Pons (tissue), 1 donor: Measurements from ENCODE around the gene TMEM63C.

Experiments
- DNase-seq: peaks from one replicate; pipeline ENCODE4 v3.0.0-alpha.2; 2016; ENCODE audit warnings: low spot score

Gene TMEM63C

DNA sequence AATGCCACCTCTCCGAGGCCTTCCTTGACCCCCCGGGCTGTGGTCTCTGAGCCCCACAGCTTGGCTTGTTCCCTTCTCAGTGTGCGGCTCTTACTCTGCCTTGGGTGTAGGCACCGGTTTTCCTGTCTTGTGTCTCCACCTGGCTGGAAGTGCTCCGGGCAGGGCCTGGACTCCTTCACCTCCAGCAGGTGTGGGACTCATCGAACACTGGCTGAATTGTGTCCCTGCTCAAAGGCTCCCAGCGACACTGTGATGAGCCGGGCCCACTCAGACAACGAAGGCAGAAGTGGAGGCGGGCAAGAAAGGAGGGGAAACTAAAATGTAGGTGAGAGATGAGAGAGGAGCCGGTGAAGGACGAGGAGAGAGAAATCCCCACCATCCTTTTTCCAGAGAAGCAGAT lies 18.0 kb downstream of the TMEM63C start:
- DNase-seq, result no peak

DNA sequence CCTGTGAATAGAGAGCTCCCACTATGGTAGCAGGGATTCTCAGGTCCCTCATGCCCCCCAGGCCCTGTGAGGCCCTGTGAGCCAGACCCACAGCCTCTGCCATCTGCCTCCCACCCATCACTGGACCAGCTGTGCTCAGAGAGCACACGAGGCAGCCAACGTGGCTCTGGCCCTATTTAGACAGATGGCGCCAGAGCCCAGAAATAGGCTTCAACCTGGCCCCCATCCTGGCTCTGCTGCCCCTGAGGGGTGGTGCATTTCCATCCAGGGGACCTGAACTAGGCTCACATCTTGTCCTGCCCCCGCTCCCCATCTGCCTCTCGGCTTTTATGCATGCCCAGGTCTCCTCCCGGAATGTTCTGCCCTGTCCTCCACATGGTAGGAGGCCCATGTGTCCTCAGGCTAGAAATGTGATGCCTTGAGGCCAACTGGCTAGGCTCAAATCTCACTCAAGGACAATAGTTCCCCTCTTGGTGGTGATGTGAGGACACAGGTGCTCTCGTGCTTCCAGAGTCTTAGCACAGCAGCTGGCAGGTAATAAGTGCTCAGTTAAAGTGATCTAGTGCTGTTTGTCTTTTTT lies 18.9 kb downstream of the TMEM63C start:
- DNase-seq, result no peak

- DNase-seq, result no peak
Observed at GRCh38 chr14:77201696-77202095, 20.1 kb downstream of the TMEM63C start.

DNA sequence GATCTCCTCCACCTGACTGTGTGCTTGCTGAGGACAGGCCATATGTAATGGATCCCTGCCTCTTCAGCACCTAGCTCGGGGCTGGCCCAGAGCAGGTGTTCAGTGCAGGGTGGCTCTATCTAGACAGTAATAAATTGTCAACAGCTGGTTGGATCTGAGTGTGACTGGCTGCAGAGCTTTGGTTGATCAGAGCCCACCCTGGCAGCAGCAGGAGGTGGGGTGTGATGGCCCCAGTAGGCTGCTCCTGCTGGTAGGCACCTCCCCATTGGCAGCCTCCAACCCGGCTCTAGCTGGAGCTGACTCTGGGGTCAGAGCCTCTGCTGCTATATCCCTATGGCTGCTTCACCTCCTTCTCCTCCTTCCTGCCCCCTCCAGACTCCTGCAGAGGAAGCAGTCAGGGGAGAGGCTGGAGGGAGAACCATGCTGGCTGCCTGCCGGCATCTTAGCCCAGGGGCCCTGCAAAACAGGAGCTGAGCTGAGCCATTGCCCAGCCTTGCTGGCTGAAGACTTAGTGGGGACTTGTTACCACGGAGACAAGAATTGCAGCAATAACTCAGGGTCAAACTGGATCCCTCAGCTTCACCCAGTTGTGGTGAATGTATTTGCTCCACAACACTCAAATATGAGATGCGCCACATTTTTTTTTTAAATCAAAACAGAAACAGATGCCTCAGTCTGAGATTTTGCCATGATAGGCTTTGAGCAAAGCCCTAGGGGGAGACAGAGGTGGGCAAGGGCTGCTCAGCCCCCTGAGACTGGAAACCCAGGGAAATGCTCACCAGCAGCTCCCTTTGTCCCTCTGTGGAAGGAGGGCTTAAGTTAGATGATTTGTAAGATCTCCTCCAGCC lies 22.2 kb downstream of the TMEM63C start:
- DNase-seq, result no peak

DNA sequence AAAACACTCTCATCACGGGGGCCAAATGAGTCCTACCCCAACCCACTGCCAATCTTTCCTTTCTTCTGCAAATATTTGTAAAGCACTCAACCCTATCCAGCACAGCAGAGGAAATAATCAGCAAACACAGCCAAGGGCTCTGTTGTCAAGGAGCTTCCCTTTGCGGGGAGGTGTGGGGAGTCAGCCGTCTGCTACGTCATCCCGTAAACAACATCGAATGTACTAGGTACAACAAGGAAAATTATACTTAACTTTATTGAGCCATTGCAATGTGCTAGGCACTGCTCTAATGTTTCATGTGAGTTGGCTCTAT lies 22.8 kb downstream of the TMEM63C start:
- no peak for DNase-seq

- no peak for DNase-seq
Observed at GRCh38 chr14:77204907-77205306, 23.3 kb downstream of the TMEM63C start.

DNA sequence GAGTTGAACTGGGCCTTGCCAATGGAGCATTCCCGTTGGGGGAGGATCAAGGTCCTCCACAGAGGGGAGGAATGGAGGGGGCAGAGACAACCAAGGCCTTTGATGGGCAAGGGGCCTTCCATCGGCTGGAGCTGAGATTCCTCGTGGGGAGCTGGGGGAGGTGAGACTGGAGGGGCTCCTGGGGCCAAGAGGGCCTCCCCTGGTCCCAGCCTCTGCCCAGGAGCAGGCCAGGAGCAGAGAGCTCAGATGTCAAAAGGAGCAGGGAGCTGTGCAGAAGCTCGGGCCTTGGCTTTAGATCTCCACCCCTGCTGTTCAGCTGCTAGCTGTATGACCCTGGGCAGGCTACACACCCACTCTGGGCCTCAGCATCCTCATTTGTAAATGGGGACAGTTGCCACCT lies 24.0 kb downstream of the TMEM63C start:
- no peak for DNase-seq

DNA sequence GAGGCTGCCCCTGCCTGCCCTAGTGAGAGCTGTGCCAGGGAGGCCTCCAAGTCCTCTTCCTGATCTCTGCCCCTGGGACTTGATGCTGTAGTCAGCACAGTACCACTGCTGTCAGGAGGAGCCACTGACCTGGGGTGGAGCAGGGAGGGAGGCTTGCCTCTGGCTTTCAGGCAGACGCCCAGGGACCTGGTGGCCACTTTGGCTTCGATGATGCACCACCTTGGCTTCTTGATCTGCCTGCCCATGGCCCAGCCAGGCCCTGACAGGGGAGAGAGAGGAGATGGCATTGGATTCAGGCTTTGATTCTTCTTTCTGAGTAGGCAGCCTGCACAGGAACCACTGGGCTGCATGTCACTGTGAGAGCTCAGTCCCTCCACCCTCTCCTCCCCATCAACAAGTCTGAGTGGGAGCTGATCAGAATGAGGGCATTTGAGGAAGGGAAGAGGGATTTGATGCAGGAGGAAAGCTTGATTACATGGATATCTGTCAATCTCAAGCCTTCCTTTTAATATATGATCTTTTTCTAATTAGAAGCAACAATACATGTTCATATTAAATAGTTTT lies 24.7 kb downstream of the TMEM63C start:
- DNase-seq, result no peak

DNA sequence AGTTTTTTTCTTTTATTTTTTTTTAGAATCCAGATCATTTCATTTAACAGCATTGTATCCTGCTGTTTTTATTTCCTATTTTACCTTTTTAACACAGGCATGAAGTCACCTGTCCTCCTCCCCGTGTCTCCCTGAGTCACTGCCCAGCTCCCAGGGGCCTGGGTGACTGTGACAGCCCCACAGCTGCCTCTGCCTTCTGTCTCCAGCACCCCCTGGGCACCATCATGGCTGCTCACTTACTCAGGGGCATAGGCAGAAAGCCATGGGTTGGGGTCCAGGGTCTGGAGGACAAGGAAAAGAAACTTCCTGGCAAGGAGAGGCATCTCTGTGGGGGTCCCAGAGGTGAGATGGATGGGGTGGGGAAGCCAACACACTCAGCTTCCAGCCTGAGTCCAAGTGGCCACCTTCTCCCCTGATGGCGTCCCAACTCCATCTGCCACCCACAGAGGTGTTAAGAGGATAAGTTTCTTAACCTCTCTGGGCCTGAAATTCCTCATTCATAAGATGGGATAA lies 25.3 kb downstream of the TMEM63C start:
- no peak for DNase-seq

DNA sequence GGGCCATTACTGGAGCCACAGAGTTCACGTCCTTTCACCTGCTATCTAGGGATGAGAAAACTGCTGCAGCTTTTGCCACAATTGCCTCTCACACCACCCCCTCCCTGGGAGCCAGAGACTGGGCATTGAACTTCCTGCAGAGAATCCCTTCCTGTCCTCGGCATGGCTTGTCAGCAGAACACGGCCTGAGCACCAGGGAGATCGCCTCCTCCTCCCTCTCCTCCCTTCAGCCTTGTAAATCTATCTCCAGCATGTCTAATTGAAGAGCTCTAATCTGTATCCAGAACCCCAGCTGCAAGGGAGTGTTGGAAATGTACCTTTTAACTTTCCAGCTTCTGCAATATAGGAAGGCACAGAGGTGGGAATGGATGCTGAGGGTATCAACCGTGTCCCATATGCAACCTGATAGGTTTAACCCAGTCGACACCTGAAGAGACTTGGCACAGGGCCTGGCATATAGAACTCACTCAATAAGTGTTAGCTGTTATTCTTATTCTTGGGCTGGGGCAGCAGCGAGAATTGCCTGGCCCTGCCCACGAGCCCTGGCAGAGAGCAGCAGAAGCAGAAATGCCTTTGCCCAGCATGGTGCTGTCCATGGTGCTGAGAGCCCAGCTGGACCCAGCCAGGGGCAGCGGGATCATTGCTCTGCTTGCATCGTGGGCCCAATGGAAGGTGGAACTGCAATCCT lies 26.8 kb downstream of the TMEM63C start:
- DNase-seq, result peak; percentile 55

DNA sequence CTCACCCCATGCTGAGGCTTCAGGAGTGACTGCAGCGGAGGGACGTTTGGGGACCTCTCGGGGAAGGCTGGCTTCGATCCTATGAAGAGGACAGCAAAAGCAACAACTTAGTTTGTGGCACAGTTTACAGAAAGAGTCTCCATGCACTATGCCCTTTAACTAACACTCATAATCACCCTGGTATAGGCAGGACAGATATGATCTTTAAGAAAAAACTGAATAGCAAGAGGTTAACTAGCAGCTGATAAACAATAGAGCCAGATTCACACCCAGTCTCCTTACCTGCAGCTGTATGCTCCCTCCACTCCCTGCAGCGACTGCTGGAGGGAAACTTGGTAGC lies 27.4 kb downstream of the TMEM63C start:
- DNase-seq, result no peak

DNA sequence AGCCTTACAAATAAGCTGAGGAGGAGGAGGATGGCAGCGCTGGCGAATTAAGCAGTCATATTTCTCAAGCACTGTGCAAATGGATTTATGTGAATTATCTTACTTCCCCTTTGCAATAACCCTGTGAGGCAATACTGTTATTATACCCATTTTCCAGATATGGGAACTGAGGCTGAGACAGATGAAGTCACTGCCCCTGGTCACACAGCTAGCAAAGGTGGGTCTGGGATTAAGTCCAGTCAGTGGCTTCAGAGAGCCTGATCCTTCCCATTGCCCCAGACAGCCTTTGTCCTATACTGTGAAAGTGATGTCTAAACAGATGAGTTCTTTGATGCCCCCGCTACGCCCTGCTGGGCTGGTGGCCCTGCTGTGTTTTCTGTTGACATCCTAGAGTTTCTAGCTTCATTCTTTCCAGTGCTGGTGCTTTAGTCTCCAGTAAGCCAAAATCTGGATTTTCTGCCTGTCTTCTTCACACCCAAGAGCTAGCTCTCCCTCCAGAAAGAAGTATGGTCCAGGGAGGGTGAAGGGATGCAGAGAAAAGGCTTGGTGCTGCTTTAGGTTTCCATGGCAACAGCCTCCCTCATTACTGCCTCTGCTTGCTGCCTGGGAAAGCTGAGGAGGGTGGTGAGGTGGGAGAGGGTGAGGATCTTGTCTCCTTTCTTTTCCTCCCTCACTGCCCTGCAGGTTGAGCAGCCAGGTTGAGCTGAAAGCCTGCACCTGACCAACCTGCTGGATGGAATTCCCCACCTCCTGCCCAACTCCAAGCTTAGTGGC lies 30.7 kb downstream of the TMEM63C start:
- no peak for DNase-seq

- DNase-seq, result no peak
Observed at GRCh38 chr14:77212943-77213678, 31.5 kb downstream of the TMEM63C start.

- no peak for DNase-seq
Observed at GRCh38 chr14:77213679-77214016, 32.0 kb downstream of the TMEM63C start.

DNA sequence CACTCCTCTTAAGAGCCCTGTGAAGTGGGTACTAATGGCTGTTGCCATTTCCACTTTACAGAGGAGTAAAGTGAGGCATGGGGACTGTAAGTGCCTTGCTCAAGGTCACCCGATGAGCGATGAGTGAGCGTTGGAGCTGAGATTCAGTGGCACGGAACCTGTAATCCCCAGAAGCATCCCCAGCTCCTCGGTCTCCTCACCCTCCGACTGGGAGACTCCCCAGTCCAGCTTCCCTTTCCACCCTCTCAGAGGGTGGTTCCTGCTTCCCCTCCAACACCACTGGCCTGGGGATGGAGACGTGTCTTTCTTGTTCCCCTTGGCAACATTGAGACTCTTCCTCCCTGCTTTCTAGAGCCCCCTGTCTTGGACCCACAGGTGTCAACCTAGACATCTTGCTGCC lies 32.6 kb downstream of the TMEM63C start:
- DNase-seq, result no peak

DNA sequence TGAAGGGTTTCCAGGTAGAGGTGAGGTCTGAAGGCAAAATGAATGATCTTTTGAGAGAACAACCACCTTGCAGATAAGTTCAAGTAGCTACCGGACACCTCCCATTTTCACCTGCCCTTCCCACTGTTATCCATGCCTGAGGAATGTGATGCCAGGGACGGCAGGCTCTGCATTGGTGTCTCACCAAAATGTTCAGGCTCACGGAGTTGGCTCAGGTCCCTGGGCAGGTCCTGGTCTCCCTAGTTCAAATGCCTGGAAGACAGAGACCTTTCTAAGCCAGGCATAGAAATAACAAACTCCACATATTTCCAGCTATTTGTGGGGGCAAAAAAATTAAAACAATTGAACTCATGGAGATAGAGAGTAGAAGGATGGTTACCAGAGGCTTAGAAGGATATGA lies 36.0 kb downstream of the TMEM63C start:
- DNase-seq, result no peak

DNA sequence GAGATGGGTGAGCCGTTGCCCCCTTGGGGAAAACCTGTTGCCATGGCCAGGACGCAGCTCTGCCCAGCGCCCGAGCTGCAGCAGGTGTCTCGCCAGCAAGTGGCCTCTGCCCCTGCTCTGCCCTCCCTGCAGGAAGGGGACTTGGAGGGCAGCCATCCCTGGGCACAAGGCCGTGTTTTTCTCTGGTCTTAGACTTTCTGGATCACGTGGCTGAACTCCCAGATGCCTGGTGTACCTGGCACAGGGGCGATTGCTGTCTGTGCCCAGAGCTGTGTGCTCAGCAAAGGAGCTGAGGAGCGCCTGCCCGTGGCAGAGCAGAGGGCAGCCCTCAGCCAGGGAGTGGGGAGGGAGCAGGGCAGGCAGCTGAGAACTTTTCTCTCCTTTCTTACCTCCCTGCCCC lies 38.0 kb downstream of the TMEM63C start:
- peak; percentile 35 for DNase-seq

- no peak for DNase-seq
Observed at GRCh38 chr14:77220246-77221017, 38.8 kb downstream of the TMEM63C start.

- no peak for DNase-seq
Observed at GRCh38 chr14:77221241-77221871, 39.8 kb downstream of the TMEM63C start.

GRCh38 chr14:77222546-77223225 lies 41.1 kb downstream of the TMEM63C start:
- no peak for DNase-seq
